Body of pancreas (tissue), 4 donors: Measurements from ENCODE around the gene RANBP3L.

Experiments used
- CTCF ChIP-seq, 7 experiments: fragments of 450-650 bp in 4 of 7; fragments of 200-600 bp in 3 of 7; sonication (generic) in 3 of 7; IDR thresholded peaks; one replicate each; pipeline ENCODE4 v1.5.1; 2016 to 2019; ENCODE audit warnings: antibody characterized with exemption in 7 of 7
- POLR2A ChIP-seq, 3 donors: fragments of 450-650 bp; IDR thresholded peaks; one replicate each; pipeline ENCODE4 v1.6.1; 2016; ENCODE audit warnings: antibody characterized with exemption in 3 of 3, mild to moderate bottlenecking in 2 of 3

- TF ChIP-seq CTCF (IDR thresholded peaks at IDR 0.05) = no peak
- TF ChIP-seq POLR2A (IDR thresholded peaks at IDR 0.05) = no peak
These were observed 84.1 kb downstream of the RANBP3L start for GRCh38 chr5:36217567-36217966.
